GM19035 (cell line): ENCODE data around the gene MAGEH1.

ENCODE experiments used
- ATAC-seq: cut with Tn5 transposase; IDR thresholded peaks from one replicate; pipeline ENCODE4 v1.9.1; 2021; ENCODE audit not compliant: unreplicated experiment

Gene MAGEH1

DNA sequence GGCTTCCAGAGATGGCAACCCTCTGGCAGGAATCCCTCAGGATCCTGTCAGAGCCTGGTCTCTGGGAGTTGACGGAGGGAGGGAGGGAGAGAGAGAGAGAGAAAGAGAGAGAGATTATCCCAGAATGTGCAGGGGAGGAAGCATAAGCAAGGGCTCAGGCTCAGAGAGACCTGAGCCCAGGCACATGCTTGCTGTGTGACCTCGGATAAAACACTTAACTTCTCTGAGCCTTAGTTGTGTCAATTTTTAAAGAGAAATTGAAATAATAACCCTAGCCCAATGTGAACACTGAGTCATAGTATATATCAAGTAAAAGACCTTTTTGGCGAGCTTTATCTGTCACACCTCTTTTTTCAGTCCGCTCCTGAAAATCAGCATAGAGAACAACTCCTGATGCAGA lies 38.2 kb downstream of the MAGEH1 start:
- no peak for ATAC-seq

DNA sequence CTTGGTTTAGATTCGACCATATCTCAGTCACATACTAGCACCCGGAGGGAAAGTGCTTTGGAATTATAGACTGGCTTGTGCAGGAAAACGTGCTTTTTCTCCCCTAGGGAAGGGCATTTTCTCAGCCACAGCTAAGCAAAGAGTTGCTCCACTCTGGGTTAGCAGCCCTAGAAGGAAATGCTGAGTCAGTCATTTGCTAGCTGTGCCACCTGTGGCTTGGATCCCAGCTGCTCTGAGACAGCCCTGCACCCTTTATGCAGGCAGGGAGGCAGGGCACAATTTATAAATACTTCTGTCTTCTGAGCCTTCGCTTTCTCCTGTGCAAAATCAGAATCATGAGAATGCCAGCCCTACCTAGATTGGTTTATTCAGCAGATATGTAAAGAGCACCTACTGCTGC lies 39.0 kb downstream of the MAGEH1 start:
- ATAC-seq: no peak
